Mesenchymal stem cell (in vitro differentiated cells and primary cell): ENCODE results near the gene MPPED2.

Experiments
- DNase-seq: peaks from one replicate; pipeline ENCODE4 v3.0.0-alpha.2; 2013
- H2AFZ ChIP-seq: one replicate; pipeline ENCODE4 v1.6.1; 2013; ENCODE audit warnings: low read depth, mild to moderate bottlenecking, control low read depth, inconsistent platforms, low read length, moderate library complexity
- H2AK5ac ChIP-seq: 2 replicates; pipeline ENCODE4 v1.6.1; 2013; ENCODE audit warnings: low read length, moderate library complexity, mild to moderate bottlenecking, inconsistent platforms; ENCODE audit not compliant: severe bottlenecking
- H2BK120ac ChIP-seq: one replicate; pipeline ENCODE4 v1.6.1; 2013; ENCODE audit warnings: low read depth, mild to moderate bottlenecking, inconsistent platforms, low read length, moderate library complexity
- H2BK12ac ChIP-seq, 2 experiments: one replicate each; pipeline ENCODE4 v1.6.1; 2013; ENCODE audit warnings: inconsistent platforms in 2 of 2, low read length in 2 of 2, mild to moderate bottlenecking in 2 of 2, moderate library complexity in 2 of 2, control low read depth in 1 of 2
- H2BK15ac ChIP-seq: one replicate; pipeline ENCODE4 v1.6.1; 2013; ENCODE audit warnings: mild to moderate bottlenecking, low read depth, inconsistent platforms; ENCODE audit not compliant: poor library complexity, severe bottlenecking
- H2BK5ac ChIP-seq: 2 replicates; pipeline ENCODE4 v1.6.1; 2013; ENCODE audit warnings: low read depth, mild to moderate bottlenecking, low read length, control low read depth, inconsistent platforms; ENCODE audit not compliant: poor library complexity, severe bottlenecking
- H3K14ac ChIP-seq, 2 experiments: one replicate each; pipeline ENCODE4 v1.6.1; 2013; ENCODE audit warnings: inconsistent platforms in 2 of 2, low read length in 2 of 2, control low read depth in 1 of 2, mild to moderate bottlenecking in 1 of 2, moderate library complexity in 1 of 2
- H3K18ac ChIP-seq, 2 experiments: one replicate each; pipeline ENCODE4 v1.6.1; 2013; ENCODE audit warnings: inconsistent platforms in 2 of 2, low read length in 2 of 2, control low read depth in 1 of 2, low read depth in 1 of 2, mild to moderate bottlenecking in 1 of 2
- H3K23ac ChIP-seq, 2 experiments: one replicate each; pipeline ENCODE4 v1.6.1; 2013; ENCODE audit warnings: inconsistent platforms in 2 of 2, low read length in 2 of 2, mild to moderate bottlenecking in 2 of 2, moderate library complexity in 2 of 2, control low read depth in 1 of 2
- H3K27ac ChIP-seq: 2 replicates; pipeline ENCODE4 v1.5.1; 2013; ENCODE audit warnings: mild to moderate bottlenecking, moderate library complexity, low read length, control low read depth, inconsistent platforms; ENCODE audit not compliant: poor library complexity, severe bottlenecking
- H3K27me3 ChIP-seq, 2 experiments: 2 replicates each; pipeline versions ENCODE4 v1.6.1 to v1.7.0; 2013; ENCODE audit warnings: low read length in 2 of 2, mild to moderate bottlenecking in 2 of 2, moderate library complexity in 2 of 2, control low read depth in 1 of 2, inconsistent platforms in 1 of 2; ENCODE audit not compliant: control insufficient read depth in 1 of 2, insufficient read depth in 1 of 2
- H3K36me3 ChIP-seq, 2 experiments: 2 replicates each; pipeline versions ENCODE4 v1.6.1 to v1.7.0; 2013; ENCODE audit warnings: low read length in 2 of 2, control low read depth in 1 of 2, inconsistent platforms in 1 of 2, low read depth in 1 of 2, mild to moderate bottlenecking in 1 of 2; ENCODE audit not compliant: insufficient read depth in 2 of 2, control insufficient read depth in 1 of 2
- H3K4ac ChIP-seq, 2 experiments: one replicate each; pipeline ENCODE4 v1.6.1; 2013; ENCODE audit warnings: inconsistent platforms in 2 of 2, low read length in 2 of 2, mild to moderate bottlenecking in 2 of 2, moderate library complexity in 2 of 2, control low read depth in 1 of 2, low read depth in 1 of 2
- H3K4me1 ChIP-seq: 2 replicates; pipeline ENCODE4 v1.6.1; 2013; ENCODE audit warnings: low read depth, low read length, control low read depth; ENCODE audit not compliant: control insufficient read depth, insufficient read depth
- H3K4me2 ChIP-seq: 2 replicates; pipeline ENCODE4 v1.6.1; 2013; ENCODE audit warnings: low read length, mild to moderate bottlenecking, inconsistent platforms; ENCODE audit not compliant: poor library complexity, severe bottlenecking
- H3K4me3 ChIP-seq, 2 experiments: 2 replicates each; pipeline versions ENCODE4 v1.5.1 to v1.7.0; 2013; ENCODE audit warnings: low read length in 2 of 2, mild to moderate bottlenecking in 2 of 2, control low read depth in 1 of 2, low read depth in 1 of 2; ENCODE audit not compliant: insufficient read depth in 1 of 2
- H3K79me1 ChIP-seq: replicated peaks from 2 replicates; pipeline ENCODE4 v1.6.1; 2013; ENCODE audit warnings: mild to moderate bottlenecking, control low read depth, low read length, inconsistent platforms; ENCODE audit not compliant: poor library complexity, severe bottlenecking
- H3K9ac ChIP-seq: 2 replicates; pipeline ENCODE4 v1.7.0; 2013; ENCODE audit warnings: mild to moderate bottlenecking, low read length, moderate library complexity
- H3K9me3 ChIP-seq: 2 replicates; pipeline ENCODE4 v1.7.0; 2013; ENCODE audit warnings: mild to moderate bottlenecking, low read length; ENCODE audit not compliant: control insufficient read depth
- H4K8ac ChIP-seq: one replicate; pipeline ENCODE4 v1.6.1; 2013; ENCODE audit warnings: inconsistent platforms, mild to moderate bottlenecking, low read length, moderate library complexity
- H4K91ac ChIP-seq: one replicate; pipeline ENCODE4 v1.6.1; 2013; ENCODE audit warnings: mild to moderate bottlenecking, low read length, inconsistent platforms
- WGBS: methylation state at CpG from one replicate; pipeline ENCODE4 v1.1.7; 2013; ENCODE audit warnings: mixed read lengths; 5-methylcytosine and 5-hydroxymethylcytosine counted together

MPPED2 gene

GRCh38 chr11:30426781-30427180 is 159.4 kb downstream of the MPPED2 start:
- Histone ChIP-seq H4K91ac (no peak overlapping the region), H3K4ac (no peak overlapping the region), H3K4me2 (no peak overlapping the region), H3K36me3 (no peaks in the 10 kb centered on the region), H3K9ac (no peak overlapping the region), H2BK12ac (no peak overlapping the region), H3K4me3 (no peak overlapping the region), H2BK5ac (no peak overlapping the region), H2BK15ac (no peak overlapping the region), H4K8ac (no peak overlapping the region), H3K79me1 (no peaks in the 10 kb centered on the region), H2AK5ac (no peak overlapping the region), H3K23ac (no peak overlapping the region), H3K27me3 (peaks cover 0 to 8% of the 10 kb centered on the region in 2 experiments), H3K9me3 (no peaks in the 10 kb centered on the region), H3K14ac (no peak overlapping the region), H3K4me1 (peaks cover 18% of the 10 kb centered on the region), H2BK120ac (no peak overlapping the region), H3K27ac (no peak overlapping the region), H2AFZ (no peak overlapping the region), H3K18ac (no peak overlapping the region)
- no peak for DNase-seq
- 89% methylated on average over 4 of the region's 5 CpGs for WGBS

- Histone ChIP-seq H4K91ac (no peak overlapping the region), H3K9ac (no peak overlapping the region), H2BK5ac (no peak overlapping the region), H3K4me3 (no peak overlapping the region), H2AK5ac (peak overlapping the region; percentile 46), H3K4ac (no peak overlapping the region), H2AFZ (no peak overlapping the region), H2BK12ac (no peak overlapping the region), H3K79me1 (no peaks in the 10 kb centered on the region), H3K27me3 (peaks cover 0 to 8% of the 10 kb centered on the region in 2 experiments), H3K36me3 (no peaks in the 10 kb centered on the region), H4K8ac (no peak overlapping the region), H3K9me3 (no peaks in the 10 kb centered on the region), H3K23ac (no peak overlapping the region), H3K4me1 (peaks cover 18% of the 10 kb centered on the region), H3K27ac (no peak overlapping the region), H3K14ac (no peak overlapping the region), H2BK120ac (no peak overlapping the region), H3K4me2 (no peak overlapping the region), H2BK15ac (no peak overlapping the region), H3K18ac (no peak overlapping the region)
- no peak for DNase-seq
- WGBS = 88% methylated on average over 3 of the region's 4 CpGs
Observed at GRCh38 chr11:30424844-30425243, 161.3 kb downstream of the MPPED2 start.

- 87% methylated on average over 10 of the region's 10 CpGs for WGBS
- H3K79me1 ChIP-seq = no peaks in the 10 kb centered on the region
- no peak overlapping the region for H2BK5ac ChIP-seq
Observed at GRCh38 chr11:30424321-30424720, 161.8 kb downstream of the MPPED2 start.

GRCh38 chr11:30423886-30424285 is 162.3 kb downstream of the MPPED2 start:
- WGBS = 81% methylated on average over 6 of the region's 6 CpGs
- no peak overlapping the region for H3K9ac ChIP-seq

More at GRCh38 chr11:30424321-30424720, 161.8 kb downstream of the MPPED2 start:
- no peak overlapping the region for H3K14ac ChIP-seq
- H2AK5ac ChIP-seq = peak overlapping the region; percentile 27
- H2BK15ac ChIP-seq = no peak overlapping the region
- H3K27me3 ChIP-seq = peaks cover 4 to 10% of the 10 kb centered on the region in 2 experiments
- no peaks in the 10 kb centered on the region for H3K36me3 ChIP-seq
- H3K4me1 ChIP-seq = peaks cover 18% of the 10 kb centered on the region
- H2AFZ ChIP-seq = no peak overlapping the region
- no peak overlapping the region for H3K9ac ChIP-seq
- no peak overlapping the region for H2BK12ac ChIP-seq
- H4K8ac ChIP-seq = no peak overlapping the region
- H3K4ac ChIP-seq = no peak overlapping the region
- H3K4me2 ChIP-seq = peak overlapping the region; percentile 10
- H2BK120ac ChIP-seq = no peak overlapping the region
- no peak overlapping the region for H3K18ac ChIP-seq
- H3K23ac ChIP-seq = no peak overlapping the region
- H3K4me3 ChIP-seq = no peak overlapping the region
- H3K9me3 ChIP-seq = no peaks in the 10 kb centered on the region
- DNase-seq = no peak
- peak overlapping the region; percentile 25 for H3K27ac ChIP-seq
- H4K91ac ChIP-seq = no peak overlapping the region

More at GRCh38 chr11:30423886-30424285, 162.3 kb downstream of the MPPED2 start:
- Histone ChIP-seq H2BK5ac (no peak overlapping the region), H3K79me1 (no peaks in the 10 kb centered on the region), H4K91ac (no peak overlapping the region), H3K27ac (peak overlapping the region; percentile 55), H3K23ac (no peak overlapping the region), H3K4me3 (no peak overlapping the region), H2AFZ (no peak overlapping the region), H2AK5ac (no peak overlapping the region), H3K9me3 (no peaks in the 10 kb centered on the region), H3K18ac (no peak overlapping the region), H3K36me3 (no peaks in the 10 kb centered on the region), H2BK120ac (no peak overlapping the region), H3K27me3 (peaks cover 4 to 11% of the 10 kb centered on the region in 2 experiments), H3K14ac (no peak overlapping the region), H2BK15ac (no peak overlapping the region), H3K4ac (no peak overlapping the region), H3K4me1 (peaks cover 18% of the 10 kb centered on the region), H3K4me2 (peak overlapping the region; percentile 10), H4K8ac (no peak overlapping the region), H2BK12ac (no peak overlapping the region)
- DNase-seq = no peak
